NCI-H446 treated with DMSO at 0.1 percent for 48 hours (cell line): ENCODE measurements around the gene NOTCH3.

Experiments
- DNase-seq: peaks from one replicate; lab custom pipeline; 2025; lab: John Stamatoyannopoulos, UW

Gene NOTCH3

GRCh38 chr19:15159251-15159650 lies 41.5 kb downstream of the NOTCH3 start:
- DNase-seq, result no peak

DNA sequence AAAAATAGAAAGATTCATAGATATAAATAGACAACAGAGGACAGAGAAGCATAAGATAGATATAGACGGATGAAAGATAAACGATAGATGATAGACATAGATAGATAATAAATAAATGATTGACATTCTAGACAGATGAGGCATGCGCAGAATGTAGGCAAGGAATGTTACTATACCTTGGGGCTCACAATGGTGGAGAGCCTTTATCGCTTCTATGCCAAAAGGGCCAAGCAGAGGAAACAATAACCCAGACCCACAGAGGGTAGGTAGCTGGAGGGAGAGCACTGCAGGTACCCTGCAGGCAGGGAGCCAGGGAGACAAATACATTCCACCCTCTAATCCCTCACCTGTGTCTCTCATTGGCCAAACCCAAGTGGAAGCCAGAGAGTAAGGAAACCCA lies 44.4 kb downstream of the NOTCH3 start:
- no peak for DNase-seq

DNA sequence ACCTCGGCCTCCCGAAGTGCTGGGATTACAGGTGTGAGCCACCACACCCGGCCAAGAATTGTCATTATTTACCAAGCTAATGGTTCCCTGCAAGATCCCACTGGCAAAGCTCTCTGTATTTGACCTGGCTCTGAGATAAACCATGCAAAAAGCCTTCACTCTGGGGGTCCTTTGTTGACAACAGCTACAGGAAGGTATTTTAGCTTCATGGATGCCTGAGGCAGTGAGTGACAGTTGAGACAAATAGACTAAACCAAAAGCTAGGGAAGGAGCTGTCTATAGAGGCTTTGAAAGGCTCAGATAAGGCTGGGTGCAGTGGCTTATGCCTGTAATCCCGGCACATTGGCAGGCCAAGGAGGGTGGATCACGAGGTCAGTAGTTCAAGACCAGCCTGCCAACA lies 45.5 kb downstream of the NOTCH3 start:
- DNase-seq, result no peak

DNA sequence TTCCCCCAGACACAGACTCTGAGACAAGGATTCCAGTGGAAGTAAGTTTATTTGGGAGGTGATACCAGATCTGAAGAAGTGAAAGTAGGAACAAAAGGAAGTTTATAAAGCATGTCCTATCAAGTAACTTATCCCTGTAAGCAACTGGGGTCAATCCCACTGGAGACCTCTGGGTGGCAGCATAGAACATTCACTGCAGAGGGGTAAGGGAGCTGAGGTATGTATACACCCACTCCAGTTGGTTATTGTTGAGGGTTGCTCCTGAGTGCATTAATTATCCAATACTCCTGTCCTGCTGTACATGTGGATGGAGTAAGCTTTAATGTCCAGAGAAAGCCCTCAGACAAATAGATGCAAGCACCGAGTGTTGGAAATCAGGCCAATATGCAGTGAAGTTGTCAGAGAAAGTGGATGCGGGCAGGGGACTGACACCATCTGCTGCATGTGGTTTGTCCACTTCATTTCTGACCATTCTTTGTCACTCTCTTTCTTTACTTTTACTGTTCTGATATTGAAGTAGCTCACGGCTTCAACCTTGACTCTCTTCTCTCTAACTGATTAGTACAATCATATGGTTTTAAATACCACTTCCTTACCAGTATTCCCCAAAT lies 46.7 kb downstream of the NOTCH3 start:
- DNase-seq, result no peak

DNA sequence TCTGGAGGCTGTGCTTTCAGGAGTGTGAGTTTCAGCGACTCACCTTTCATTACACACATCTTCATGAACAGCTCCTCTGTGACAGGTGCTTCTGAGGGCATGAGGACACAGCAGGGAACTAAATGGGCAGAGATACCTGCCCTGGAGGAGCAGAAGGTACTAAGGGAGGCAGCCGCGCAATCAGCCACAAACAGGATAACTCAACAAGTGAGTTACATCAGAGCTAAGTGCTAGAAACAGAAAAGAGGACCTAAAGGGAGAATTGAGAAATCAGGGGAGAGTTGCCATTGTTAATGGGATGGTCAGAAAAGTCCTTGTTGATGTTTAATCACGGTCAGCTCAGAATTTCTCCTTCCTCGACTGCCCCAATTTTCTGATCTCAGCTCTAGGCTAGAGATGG lies 51.1 kb downstream of the NOTCH3 start:
- DNase-seq, result no peak

GRCh38 chr19:15147090-15147489 lies 53.7 kb downstream of the NOTCH3 start:
- DNase-seq, result no peak

GRCh38 chr19:15144046-15144646 lies 56.6 kb downstream of the NOTCH3 start:
- DNase-seq, result no peak

DNA sequence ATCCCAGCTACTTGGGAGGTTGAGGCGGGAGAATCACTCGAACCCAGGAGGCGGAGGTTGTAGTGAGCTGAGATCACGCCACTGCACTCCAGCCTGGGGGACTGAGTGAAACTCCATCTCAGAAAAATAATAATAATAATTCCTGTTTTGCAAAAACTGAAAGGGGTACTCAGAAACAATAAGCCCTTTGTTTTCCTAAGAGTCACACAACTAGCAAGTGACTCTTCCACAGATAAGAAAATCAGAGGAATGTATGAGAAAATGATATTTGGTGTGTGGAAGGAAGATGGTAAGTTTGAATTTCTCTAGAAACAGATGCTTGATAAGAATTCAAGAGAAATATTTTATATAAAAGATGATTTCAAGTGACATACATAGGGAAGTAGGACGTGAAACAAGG lies 58.5 kb downstream of the NOTCH3 start:
- DNase-seq, result no peak

DNA sequence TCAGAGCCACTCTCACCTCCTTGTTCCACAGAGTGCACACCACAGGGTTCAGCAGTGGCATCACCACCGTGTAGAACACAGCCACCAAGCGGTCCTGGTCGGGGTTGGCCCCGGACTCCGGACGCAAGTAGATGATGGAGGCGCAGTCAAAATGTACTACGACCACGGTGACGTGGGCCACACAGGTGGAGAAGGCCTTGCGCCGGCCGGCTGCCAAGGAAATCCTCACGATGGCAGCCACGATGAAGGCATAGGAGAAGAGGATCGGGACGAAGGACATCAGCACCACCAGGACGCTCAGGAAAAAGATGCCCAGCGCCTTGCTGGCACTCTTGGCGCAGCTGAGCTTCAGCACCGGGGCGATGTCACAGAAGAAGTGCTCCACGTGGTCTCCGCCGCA lies 59.7 kb downstream of the NOTCH3 start:
- no peak for DNase-seq

- DNase-seq, result no peak
Observed at GRCh38 chr19:15138427-15138826, 62.4 kb downstream of the NOTCH3 start.

DNA sequence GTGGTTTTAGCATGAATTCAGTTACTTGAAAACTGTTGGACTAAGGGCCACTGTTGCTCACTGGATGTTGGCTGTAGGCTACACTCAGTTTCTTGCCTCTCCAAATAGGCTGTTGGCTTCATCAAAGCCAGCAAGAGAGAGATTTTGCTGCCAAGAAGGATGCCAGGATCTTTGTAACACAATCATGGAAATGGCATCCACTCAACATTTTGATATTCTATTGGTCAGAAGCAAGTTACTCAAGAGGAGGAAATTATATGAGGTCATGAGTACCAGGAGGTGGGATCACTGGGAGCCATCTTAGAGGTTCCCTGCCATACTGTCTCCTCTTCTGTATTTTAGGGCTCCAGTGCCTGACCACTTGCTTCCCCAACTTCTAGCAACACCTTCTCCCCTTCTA lies 63.0 kb downstream of the NOTCH3 start:
- DNase-seq, result no peak

- DNase-seq, result no peak
Observed at GRCh38 chr19:15136234-15136954, 64.4 kb downstream of the NOTCH3 start.

DNA sequence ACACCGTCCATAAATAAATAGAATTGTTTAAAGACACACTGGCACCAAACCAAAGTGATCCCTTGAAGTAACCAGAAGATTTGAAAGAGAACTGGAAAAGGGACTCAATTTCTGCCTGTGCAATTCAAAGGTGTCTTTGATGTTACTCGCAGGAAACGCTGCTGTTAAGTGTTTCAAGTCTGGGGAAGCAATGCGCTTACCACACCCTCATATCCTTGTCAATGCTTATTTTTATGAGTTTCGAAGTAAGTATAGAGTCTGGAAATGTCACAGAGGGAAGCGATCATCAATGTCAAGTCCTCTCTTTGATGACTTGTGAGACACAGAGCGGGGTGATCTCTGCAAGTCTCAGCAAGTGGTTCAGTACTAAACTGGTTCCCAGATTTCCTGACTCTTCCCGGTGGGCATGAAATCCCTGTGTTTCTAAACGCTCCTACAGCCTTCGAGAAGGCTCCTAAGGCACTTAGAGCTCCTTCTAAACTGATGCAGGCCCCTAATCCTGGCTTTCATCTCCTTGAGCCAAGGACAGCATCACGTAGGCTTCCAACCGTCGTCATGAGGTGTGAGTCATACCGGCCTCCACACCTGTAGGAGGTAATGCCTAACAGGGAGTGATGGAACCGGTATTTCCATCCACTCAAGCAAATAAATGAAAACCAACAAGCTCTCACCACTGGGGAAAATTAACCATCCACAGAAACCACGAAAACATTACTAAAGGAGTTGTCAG lies 70.8 kb downstream of the NOTCH3 start:
- no peak for DNase-seq

DNA sequence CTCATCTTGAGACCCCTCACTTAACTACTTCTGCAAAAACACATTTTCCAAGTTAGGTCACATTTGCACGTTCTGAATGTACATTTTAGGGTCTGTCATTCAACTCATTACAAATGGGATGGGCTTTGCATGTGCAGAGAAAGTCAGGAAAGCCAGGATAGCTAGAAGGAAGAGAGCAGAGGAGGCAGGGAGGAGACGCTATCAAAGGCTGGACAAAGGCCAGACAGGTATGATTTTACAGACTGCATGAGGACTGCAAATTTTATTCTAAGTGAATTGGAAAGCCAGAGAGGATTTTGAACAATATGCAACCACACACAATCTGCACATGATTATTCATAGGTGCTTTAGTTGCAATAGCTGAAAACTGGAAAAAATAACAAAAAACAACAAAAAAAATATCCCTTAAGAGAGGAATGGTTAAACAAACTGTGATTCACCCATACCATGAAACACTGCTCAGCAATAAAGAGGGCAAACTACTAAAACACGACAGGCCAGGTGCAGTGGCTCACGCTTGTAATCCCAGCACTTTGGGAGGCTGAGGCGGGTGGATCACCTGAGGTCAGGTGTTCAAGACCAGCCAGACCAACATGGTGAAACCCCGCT lies 72.5 kb downstream of the NOTCH3 start:
- no peak for DNase-seq

- no peak for DNase-seq
Observed at GRCh38 chr19:15126131-15126910, 74.5 kb downstream of the NOTCH3 start.

- DNase-seq, result peak; percentile 92
Observed at GRCh38 chr19:15125232-15126067, 75.3 kb downstream of the NOTCH3 start.

DNA sequence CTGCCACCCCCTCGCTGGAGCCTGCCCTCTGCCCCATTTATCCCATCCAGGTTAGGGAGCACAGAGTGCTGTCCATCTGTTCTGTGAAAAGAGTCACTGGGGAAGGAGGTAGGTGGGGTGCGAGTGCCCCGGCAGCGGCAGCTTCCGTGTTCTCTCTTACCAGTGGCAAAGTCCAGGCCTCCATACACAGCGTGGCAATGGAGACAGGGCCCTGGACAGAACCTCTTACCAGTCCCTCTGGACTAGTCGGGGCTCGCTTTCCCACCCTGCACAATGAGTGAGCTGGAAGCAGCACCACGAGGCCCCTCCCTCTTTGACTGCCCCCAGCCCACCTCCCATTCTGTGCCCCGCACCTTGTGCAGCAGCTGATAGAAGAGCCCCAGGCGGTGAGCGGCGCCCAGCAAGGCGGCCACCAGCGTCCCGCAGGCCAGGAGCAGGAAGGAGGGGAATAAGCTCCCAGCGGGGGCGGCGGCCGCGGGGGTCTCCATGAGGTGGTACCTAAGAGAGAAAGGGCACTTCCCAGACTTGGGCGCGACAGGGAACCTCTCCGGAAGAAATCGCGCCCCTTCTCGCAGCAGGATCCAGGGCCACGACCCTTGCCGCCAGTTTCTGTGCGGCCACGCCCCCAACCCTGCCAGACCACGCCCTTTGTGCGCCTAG lies 76.1 kb downstream of the NOTCH3 start:
- DNase-seq, result no peak

DNA sequence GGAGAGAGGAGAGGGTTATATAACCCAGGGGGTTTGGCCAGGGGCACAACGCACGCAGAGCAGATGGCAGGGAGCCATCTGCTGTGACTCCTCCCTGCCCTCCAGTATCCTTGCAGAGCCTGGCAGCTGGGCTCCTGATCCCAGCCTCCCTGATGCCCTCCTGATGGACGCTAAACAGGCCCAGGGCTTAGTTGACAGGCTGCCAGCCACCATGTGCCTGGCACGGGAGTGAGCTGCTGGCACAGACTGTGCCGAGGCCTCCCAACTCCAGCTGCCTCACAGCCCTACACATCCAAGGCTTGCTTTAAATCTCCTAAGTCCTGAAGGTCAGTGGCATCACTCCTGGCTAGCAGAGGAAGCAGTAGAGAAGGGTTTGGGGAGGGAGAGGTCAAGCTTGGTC lies 76.9 kb downstream of the NOTCH3 start:
- DNase-seq, result peak; percentile 78

DNA sequence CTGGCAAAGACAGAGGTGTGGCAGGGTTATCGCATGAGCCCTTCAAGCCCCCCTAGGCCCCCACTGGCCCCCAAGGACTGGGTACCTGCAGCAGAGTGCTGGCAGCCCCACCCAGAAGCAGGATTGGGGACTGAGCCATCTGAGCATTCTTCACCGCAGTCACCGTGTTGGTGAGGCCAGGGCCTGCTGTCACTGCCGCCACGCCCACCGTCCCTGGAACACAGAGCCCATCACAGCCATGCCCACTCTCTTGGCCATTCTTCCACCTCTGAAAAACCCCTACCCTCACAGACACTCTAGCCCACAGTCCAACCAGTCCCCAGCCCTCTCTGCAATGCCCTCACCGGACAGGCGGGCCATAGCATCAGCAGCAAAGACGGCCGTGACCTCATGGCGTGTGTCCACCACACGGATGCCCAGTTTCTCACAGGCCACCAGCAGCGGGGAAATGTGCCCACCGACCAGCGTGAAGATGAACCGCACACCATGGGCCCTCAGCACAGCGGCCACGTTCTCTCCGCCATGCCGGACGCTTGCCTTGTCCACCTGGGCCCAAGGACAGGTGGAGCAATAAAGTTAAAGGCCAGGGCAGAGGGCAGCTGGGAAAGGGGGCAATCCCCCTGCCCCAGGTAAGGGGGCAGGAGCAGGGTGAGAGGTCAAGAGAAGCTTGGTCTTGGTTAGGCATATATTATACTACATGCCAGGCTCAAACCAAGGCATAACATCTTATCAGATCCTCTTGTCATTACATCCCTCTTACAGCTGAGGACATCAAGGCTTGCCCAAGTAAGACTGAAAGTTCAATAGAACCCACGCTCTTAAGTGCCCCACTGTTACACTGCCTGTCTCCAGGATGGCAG lies 77.5 kb downstream of the NOTCH3 start:
- no peak for DNase-seq
